Measurements from ENCODE around the gene MMP12. TPM values are rescaled to one million over a fixed set of nuclear protein-coding genes. Genes with fewer than 3 reads are reported as not detected.

MMP12 gene
- total RNA-seq, 1 donor from 2014 or later, result not detected

DNA sequence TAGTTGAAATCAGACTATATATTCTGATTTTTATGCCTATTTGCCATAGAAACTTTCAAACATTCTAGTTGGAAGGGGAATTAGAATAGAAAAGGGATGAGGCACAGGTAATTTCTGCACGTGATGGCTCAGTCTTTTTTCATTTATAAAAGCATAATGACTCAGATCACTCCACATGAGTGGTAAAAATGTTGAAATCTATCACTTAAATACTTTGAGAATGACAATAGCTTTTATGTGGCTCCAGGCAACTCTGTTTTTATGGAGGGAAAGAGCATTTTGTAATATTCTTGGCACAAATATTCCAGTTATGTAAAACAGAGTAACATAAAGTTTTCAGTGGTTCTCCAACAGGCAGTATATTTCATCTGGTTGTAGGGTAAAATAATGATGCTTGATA lies 25.5 kb downstream of the MMP12 start:
- no peak for DNase-seq (ENCODE audit: extremely low spot score, unreplicated experiment)
- no peaks in the 10 kb centered on the region for H3K9me3 Mint-ChIP-seq (ENCODE audit: unreplicated experiment)
- no peak overlapping the region for H3K27ac Mint-ChIP-seq (ENCODE audit: unreplicated experiment)
- no peak overlapping the region for H3K4me3 Mint-ChIP-seq (ENCODE audit: unreplicated experiment)
- peaks cover 26% of the 10 kb centered on the region for H3K27me3 Mint-ChIP-seq (ENCODE audit: unreplicated experiment)
- TF ChIP-seq, protein P1, sequence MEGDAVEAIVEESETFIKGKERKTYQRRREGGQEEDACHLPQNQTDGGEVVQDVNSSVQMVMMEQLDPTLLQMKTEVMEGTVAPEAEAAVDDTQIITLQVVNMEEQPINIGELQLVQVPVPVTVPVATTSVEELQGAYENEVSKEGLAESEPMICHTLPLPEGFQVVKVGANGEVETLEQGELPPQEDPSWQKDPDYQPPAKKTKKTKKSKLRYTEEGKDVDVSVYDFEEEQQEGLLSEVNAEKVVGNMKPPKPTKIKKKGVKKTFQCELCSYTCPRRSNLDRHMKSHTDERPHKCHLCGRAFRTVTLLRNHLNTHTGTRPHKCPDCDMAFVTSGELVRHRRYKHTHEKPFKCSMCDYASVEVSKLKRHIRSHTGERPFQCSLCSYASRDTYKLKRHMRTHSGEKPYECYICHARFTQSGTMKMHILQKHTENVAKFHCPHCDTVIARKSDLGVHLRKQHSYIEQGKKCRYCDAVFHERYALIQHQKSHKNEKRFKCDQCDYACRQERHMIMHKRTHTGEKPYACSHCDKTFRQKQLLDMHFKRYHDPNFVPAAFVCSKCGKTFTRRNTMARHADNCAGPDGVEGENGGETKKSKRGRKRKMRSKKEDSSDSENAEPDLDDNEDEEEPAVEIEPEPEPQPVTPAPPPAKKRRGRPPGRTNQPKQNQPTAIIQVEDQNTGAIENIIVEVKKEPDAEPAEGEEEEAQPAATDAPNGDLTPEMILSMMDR (IDR thresholded peaks at IDR 0.05), result no peak
- H3K36me3 Mint-ChIP-seq (ENCODE audit: unreplicated experiment), result no peaks in the 10 kb centered on the region
- H3K4me1 Mint-ChIP-seq (ENCODE audit: unreplicated experiment), result peaks cover 11% of the 10 kb centered on the region

DNA sequence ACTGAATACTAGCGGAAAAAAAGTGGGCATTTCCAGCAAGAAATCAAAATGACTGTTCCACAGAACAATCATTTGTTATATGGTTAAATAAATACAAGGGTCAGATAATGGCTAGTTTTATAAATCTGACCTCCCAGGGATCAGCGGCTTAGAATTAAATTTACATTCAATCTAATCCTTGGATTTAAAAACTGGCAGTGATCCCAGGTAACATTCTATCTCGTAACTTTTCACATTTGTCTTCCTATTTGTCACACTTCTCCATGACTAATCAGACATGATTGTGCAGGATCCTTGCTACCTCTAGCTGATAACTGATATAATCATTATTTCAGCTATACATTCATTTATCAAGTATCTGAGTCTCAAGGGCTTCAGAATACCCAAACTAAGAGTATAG lies 28.5 kb downstream of the MMP12 start:
- no peak for DNase-seq (ENCODE audit: extremely low spot score, unreplicated experiment)
- Mint-ChIP-seq H3K27ac (ENCODE audit: unreplicated experiment) (no peak overlapping the region), H3K4me3 (ENCODE audit: unreplicated experiment) (no peak overlapping the region), H3K27me3 (ENCODE audit: unreplicated experiment) (peaks cover 37% of the 10 kb centered on the region), H3K36me3 (ENCODE audit: unreplicated experiment) (no peaks in the 10 kb centered on the region), H3K9me3 (ENCODE audit: unreplicated experiment) (no peaks in the 10 kb centered on the region), H3K4me1 (ENCODE audit: unreplicated experiment) (peaks cover 11% of the 10 kb centered on the region)
- TF ChIP-seq, protein P1 (IDR thresholded peaks at IDR 0.05), result no peak

DNA sequence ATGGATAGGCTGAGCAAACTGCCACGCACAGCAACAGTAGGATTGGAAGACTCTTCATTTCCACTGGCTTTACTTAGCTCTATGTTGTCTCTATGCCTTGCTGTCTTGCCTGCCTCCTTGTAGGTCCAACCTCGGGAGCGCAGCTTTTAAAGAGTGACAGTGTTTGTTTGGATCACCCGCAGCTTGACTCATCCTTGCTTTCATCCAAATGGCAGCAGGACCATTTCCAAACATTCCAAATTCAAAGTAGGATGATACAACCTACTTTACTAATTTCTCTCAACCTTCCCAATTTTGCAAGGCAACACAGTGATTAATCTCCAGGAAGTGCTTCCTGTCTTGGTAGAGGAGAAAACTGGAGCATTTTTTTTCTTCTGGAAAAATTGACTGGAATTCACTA lies 31.3 kb downstream of the MMP12 start, which contains the start of gene MMP3:
MMP3 (minus strand) TSS at position 121 of the 400 bp plus-strand sequence; CDS start at position 58, 63 bp downstream.
- no peak within 1 kb of the TSS for H3K27ac Mint-ChIP-seq (ENCODE audit: unreplicated experiment)
- peaks cover 6% of the 10 kb centered on the region for H3K4me1 Mint-ChIP-seq (ENCODE audit: unreplicated experiment)
- TF ChIP-seq, protein P1 (IDR thresholded peaks at IDR 0.05), result no peak
- DNase-seq (ENCODE audit: extremely low spot score, unreplicated experiment), result no peak
- peaks cover 44% of the 10 kb centered on the region for H3K27me3 Mint-ChIP-seq (ENCODE audit: unreplicated experiment)
- no peak within 1 kb of the TSS for H3K4me3 Mint-ChIP-seq (ENCODE audit: unreplicated experiment)
- no peaks in the 10 kb centered on the region for H3K36me3 Mint-ChIP-seq (ENCODE audit: unreplicated experiment)
- H3K9me3 Mint-ChIP-seq (ENCODE audit: unreplicated experiment), result no peaks in the 10 kb centered on the region

DNA sequence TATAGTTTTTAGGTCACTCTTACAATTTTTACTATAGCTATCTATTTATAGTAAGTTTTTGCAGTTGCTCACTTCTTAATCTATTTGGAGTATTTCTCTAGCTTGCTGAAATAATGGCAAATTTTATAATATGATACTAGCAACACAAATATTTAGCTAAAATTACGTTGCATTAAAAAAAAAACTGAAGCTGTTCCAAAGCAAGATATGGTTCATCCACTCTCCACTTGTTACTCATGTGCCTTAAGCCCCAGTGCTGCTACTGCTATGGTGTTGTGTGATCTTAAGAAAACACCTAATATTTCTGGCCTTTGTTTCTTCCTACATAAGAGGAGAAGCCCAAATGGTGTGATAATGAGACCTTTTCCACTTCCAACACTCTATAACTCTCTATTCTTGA lies 31.9 kb downstream of the MMP12 start:
- H3K9me3 Mint-ChIP-seq (ENCODE audit: unreplicated experiment), result no peaks in the 10 kb centered on the region
- no peak for DNase-seq (ENCODE audit: extremely low spot score, unreplicated experiment)
- H3K27me3 Mint-ChIP-seq (ENCODE audit: unreplicated experiment), result peaks cover 46% of the 10 kb centered on the region
- H3K4me3 Mint-ChIP-seq (ENCODE audit: unreplicated experiment), result no peak overlapping the region
- H3K4me1 Mint-ChIP-seq (ENCODE audit: unreplicated experiment), result peaks cover 6% of the 10 kb centered on the region
- H3K36me3 Mint-ChIP-seq (ENCODE audit: unreplicated experiment), result no peaks in the 10 kb centered on the region
- TF ChIP-seq, protein P1 (IDR thresholded peaks at IDR 0.05), result no peak
- H3K27ac Mint-ChIP-seq (ENCODE audit: unreplicated experiment), result no peak overlapping the region

DNA sequence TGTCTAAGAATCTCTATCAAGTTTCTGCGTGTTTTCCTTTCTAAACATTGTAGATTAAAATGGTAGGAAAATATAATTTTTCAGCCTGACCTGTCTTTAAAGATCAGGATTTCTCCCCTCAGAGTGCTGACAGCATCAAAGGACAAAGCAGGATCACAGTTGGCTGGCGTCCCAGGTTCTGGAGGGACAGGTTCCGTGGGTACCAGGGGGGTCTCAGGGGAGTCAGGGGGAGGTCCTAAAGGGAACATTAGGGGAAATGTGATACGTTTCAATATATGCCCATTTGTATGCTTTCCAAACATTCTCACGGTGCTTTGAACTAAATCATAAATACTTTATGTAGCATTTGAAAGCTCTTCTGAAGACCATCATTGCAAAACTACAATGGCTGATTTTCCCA lies 34.8 kb downstream of the MMP12 start:
- Mint-ChIP-seq H3K36me3 (ENCODE audit: unreplicated experiment) (no peaks in the 10 kb centered on the region), H3K27ac (ENCODE audit: unreplicated experiment) (no peak overlapping the region), H3K27me3 (ENCODE audit: unreplicated experiment) (peaks cover 45% of the 10 kb centered on the region), H3K4me1 (ENCODE audit: unreplicated experiment) (peaks cover 6% of the 10 kb centered on the region), H3K4me3 (ENCODE audit: unreplicated experiment) (no peak overlapping the region), H3K9me3 (ENCODE audit: unreplicated experiment) (no peaks in the 10 kb centered on the region)
- DNase-seq (ENCODE audit: extremely low spot score, unreplicated experiment), result no peak
- TF ChIP-seq, protein P1 (IDR thresholded peaks at IDR 0.05), result no peak
